Tibial nerve (tissue), 3 donors: ENCODE measurements around the gene LSM10.

Experiments used
- CTCF ChIP-seq, 5 experiments: fragments of 200-600 bp in 3 of 5; fragments of 450-650 bp in 2 of 5; sonication (generic) in 3 of 5; IDR thresholded peaks; one replicate each; pipeline ENCODE4 v1.5.1; 2016 to 2019; ENCODE audit warnings: antibody characterized with exemption in 5 of 5, mild to moderate bottlenecking in 3 of 5, moderate library complexity in 2 of 5
- POLR2A ChIP-seq, 2 donors: fragments of 450-650 bp; IDR thresholded peaks; one replicate each; pipeline ENCODE4 v1.6.1; 2017; ENCODE audit warnings: antibody characterized with exemption in 2 of 2, mild to moderate bottlenecking in 2 of 2, moderate library complexity in 2 of 2

- TF ChIP-seq CTCF (IDR thresholded peaks at IDR 0.05) (no peak), POLR2A (IDR thresholded peaks at IDR 0.05) (no peak)
Observed at GRCh38 chr1:36354486-36354885, 43.2 kb downstream of the LSM10 start.
